NCI-H128 (cell line): ENCODE measurements around the gene ZNF273.
A peak's percentile ranks its signal among the peaks of the same experiment; 100 is the strongest.
"Not testable (repeated sequence)": the region's sequence is repeated elsewhere in the genome, so short reads cannot be mapped to it uniquely, and the experiment has no call there.

Source experiments
- DNase-seq: peaks from one replicate; lab custom pipeline; 2025; ENCODE audit not compliant: unreplicated experiment; lab: John Stamatoyannopoulos, UW

Gene ZNF273

DNA sequence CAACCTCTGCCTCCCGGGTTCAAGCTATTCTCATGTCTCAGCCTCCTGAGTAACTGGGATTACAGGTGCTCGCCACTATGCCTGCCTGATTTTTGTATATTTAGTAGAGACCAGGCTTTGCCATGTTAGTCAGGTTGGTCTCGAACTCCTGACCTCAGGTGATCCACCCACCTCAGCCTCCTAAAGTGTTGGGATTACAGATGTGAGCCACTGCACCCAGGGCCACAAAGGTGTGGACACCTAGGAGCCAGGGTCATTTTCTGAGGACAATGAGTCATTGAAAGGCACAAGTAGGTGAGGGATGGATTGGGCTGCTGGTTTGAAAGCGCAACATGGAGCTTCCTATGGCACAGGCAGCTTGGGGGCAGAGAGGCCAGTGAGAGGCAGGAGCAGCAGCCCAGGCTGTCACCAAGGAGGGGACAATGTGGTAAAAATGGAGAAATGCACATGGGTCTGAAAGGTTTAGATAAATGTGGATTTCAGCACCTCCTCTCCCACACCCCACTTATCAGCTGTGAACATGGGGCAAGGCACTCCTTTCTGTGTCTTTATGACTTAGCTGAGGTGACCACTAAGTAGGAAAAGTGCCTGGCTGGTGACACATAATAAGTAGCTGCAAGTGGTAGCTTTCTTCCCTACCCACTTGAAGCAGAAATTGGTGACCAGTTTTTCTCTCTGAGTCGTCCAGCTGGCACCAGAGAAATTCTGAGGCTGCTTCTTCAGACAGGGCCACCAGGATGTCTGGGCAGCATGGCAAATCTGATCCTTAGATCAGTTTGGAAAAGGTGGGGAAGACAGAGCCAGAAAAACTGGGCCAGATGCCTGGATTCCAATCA, 41.8 kb downstream of the ZNF273 start:
- DNase-seq = not testable (repeated sequence)

GRCh38 chr7:64945503-64946175, 42.6 kb downstream of the ZNF273 start:
- DNase-seq = no peak

DNA sequence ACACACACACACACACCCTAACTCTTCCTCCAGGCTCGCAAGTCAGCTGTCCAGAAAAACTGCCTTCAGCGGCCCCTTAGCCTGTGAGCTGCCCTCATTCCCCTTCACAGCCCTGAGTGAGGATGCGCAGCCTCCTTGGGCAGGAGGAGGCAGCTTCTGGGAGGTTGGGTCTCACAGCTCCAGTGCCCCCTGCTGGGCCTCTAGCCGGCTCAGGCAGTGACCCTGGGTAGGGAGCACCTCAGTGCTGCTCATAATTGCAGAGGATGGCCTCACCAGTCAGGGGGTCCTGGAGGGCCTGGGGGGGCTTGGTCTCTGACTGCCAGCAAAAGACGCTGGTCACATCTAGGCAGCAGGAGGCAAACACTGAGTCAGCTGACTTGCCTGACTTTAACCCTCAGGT, 43.7 kb downstream of the ZNF273 start:
- DNase-seq = no peak

DNA sequence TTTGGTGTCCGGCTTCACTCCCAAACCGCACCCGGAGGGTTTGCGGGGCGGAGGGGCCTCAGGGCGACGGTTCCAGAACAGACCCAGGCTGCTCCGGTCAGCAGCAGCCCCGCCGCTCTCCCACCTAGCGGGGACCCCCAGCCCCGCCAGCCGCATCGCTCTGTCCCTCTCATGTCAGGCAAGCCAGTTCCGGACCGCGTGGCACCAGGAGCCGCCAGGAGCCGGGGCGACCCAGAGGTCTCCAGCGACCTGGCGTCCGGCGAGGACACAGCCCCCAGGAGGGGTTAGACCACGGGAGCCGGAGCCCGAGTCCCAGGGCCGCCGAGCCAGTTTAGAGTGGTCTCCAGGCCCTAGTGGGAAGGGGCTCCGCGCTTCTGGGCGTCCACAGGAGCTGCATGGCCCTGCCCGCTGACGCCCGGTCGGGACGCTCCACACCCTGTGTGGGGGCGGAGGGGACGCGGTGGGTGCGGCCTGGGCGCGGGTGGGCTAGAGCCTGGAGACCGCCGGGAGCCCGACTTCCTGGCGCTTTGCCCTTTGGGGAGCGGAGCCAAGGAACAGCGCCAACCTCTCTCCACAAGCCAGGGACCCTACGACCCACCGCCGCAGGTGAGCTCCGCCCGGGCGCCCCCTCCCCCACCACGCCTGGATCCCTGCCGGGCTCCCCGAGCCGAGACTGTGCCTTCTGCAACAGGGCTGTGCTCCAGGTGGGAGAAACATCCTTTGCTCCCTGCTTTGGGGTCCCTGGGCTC, 44.4 kb downstream of the ZNF273 start:
- DNase-seq = no peak

- not testable (repeated sequence) for DNase-seq
Measured at GRCh38 chr7:64948774-64949173, 45.7 kb downstream of the ZNF273 start.

DNA sequence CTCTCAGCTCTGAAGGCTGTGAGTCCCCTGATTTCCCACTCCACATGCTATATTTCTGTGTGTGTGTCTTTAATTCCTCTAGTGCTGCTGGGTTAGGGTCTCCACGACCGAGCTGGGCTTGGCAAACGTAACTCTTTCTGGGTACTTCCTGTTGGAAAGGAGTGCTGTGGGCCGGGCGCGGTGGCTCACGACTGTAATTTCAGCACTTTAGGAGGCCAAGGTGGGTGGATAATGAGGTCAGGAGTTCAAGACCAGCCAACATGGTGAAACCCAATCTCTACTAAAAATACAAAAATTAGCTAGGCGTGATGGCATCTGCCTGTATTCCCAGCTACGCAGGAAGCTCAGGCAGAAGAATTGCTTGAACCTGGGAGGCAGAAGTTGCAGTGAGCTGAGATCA, 47.6 kb downstream of the ZNF273 start:
- DNase-seq = not testable (repeated sequence)

DNA sequence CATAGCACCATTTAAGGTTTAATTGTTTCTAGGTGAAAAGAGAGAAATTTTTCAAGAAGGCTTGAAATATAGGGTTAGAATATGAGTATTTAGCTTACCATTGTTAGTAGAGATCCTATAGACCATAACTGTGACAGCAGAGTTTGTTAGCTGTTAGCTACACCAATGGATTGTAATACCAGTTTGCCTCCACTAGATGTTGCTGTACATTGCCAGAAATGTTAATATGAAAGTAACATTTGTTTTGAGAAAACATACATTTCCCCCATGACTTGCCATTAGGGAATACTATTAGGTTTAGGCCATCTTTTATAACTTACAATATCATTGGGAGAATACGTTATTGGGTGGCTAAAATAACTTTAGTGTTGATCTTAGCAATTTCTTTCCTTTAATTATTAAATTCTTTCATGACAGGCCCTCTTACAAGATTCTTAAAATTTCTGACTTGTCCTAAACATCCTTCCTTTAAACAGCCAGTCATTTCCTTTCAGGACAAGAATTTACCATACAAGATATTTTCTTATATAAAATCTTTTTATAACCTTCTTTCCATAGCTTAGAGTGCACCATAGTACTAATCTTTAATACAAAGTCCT, 48.3 kb downstream of the ZNF273 start:
- no peak for DNase-seq

GRCh38 chr7:64959072-64959747, 56.1 kb downstream of the ZNF273 start:
- peak; percentile 59 for DNase-seq

- DNase-seq = no peak
Measured at GRCh38 chr7:64965594-64965993, 62.5 kb downstream of the ZNF273 start.

- DNase-seq = no peak
Measured at GRCh38 chr7:64978497-64979203, 75.6 kb downstream of the ZNF273 start.
